Suprapubic skin (tissue), 3 donors: ENCODE measurements around the gene FHL2.

ENCODE experiments used
- CTCF ChIP-seq, 2 donors: fragments of 200-600 bp in 1 of 2; fragments of 450-650 bp in 1 of 2; sonication (generic) in 1 of 2; IDR thresholded peaks; one replicate each; pipeline ENCODE4 v1.5.1; 2016 to 2019; ENCODE audit warnings: antibody characterized with exemption in 2 of 2, mild to moderate bottlenecking in 1 of 2, moderate library complexity in 1 of 2
- EP300 ChIP-seq: sonication (generic); formaldehyde crosslinking; IDR thresholded peaks from one replicate; pipeline ENCODE4 v1.6.1; 2017; ENCODE audit warnings: antibody characterized with exemption
- POLR2A ChIP-seq, 2 donors: fragments of 450-650 bp; IDR thresholded peaks; one replicate each; pipeline ENCODE4 v1.6.1; 2017; ENCODE audit warnings: antibody characterized with exemption in 2 of 2, mild to moderate bottlenecking in 2 of 2, moderate library complexity in 2 of 2

GRCh38 chr2:105447476-105447875 is 48.6 kb upstream of the FHL2 start:
- TF ChIP-seq CTCF (IDR thresholded peaks at IDR 0.05) (no peak), POLR2A (IDR thresholded peaks at IDR 0.05) (no peak), EP300 (no peak)
